Measurements from ENCODE around the gene SLC38A5. TPM values are rescaled to one million over a fixed set of nuclear protein-coding genes. Genes with fewer than 3 reads are reported as not detected.

The SLC38A5 gene
- total and polyA plus RNA-seq, 9 of the 15 experiments (the other 6 are each of a cell fraction or from before 2014, with no cell fraction given) = 9.3 to 228 (median 142) TPM

DNA sequence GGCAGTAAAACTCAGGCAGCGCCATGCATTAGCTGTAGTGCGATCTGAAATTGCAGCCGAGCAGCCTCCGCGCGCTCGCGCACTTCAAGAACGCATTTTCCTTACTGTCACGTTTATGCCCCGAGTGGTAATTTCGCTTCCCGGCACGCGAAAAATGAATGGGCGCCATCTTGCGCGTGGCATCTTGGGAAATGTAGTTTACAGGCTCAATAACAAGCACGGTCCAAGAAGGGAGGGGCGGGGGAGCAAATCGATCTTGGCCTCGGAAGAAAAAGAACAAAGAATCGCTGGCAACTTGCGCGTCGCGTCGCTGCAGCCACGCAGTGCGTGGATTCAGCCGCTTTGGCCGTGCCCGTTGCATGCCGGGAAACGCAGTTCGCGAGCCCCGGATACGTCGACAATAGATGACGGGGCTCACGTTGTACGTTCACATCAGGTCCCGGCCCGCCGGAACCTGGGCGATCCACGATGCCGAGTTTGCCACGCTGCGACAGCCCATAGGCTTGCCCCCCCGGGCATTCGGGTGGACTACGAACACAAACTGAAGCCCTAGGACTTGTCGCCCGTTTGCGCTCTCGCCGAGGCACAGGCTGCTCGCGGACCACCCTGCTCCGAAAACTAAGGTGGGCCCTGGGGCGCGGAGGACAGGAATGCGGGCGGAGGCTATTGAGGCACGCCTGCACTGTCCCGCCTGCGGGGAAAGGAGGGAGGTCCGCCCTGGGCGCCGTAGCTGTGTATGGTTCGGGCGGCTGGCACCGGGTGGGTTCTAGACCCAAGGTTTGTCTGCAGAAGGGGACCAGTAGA, 5.9 kb upstream of the SLC38A5 start, which contains the start of gene FTSJ1 (continued):
- TF ChIP-seq, protein P1, sequence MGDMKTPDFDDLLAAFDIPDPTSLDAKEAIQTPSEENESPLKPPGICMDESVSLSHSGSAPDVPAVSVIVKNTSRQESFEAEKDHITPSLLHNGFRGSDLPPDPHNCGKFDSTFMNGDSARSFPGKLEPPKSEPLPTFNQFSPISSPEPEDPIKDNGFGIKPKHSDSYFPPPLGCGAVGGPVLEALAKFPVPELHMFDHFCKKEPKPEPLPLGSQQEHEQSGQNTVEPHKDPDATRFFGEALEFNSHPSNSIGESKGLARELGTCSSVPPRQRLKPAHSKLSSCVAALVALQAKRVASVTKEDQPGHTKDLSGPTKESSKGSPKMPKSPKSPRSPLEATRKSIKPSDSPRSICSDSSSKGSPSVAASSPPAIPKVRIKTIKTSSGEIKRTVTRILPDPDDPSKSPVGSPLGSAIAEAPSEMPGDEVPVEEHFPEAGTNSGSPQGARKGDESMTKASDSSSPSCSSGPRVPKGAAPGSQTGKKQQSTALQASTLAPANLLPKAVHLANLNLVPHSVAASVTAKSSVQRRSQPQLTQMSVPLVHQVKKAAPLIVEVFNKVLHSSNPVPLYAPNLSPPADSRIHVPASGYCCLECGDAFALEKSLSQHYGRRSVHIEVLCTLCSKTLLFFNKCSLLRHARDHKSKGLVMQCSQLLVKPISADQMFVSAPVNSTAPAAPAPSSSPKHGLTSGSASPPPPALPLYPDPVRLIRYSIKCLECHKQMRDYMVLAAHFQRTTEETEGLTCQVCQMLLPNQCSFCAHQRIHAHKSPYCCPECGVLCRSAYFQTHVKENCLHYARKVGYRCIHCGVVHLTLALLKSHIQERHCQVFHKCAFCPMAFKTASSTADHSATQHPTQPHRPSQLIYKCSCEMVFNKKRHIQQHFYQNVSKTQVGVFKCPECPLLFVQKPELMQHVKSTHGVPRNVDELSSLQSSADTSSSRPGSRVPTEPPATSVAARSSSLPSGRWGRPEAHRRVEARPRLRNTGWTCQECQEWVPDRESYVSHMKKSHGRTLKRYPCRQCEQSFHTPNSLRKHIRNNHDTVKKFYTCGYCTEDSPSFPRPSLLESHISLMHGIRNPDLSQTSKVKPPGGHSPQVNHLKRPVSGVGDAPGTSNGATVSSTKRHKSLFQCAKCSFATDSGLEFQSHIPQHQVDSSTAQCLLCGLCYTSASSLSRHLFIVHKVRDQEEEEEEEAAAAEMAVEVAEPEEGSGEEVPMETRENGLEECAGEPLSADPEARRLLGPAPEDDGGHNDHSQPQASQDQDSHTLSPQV (IDR thresholded peaks at IDR 0.05) = no peak
- TF ChIP-seq ETV6 (IDR thresholded peaks at IDR 0.05; ENCODE audit: borderline replicate concordance in 1 of 2, low read depth in 2 of 2, low read length in 1 of 2) (no peak), ETV6 (CRISPR knock-in tag; IDR thresholded peaks at IDR 0.05; ENCODE audit: borderline replicate concordance) (no peak), C11orf30 (IDR thresholded peaks at IDR 0.05; ENCODE audit: low read depth) (peak; percentile 82), RBM14 (IDR thresholded peaks at IDR 0.05; ENCODE audit: borderline replicate concordance, insufficient read depth, low read depth, low read length) (no peak), NEUROD1 (IDR thresholded peaks at IDR 0.05; ENCODE audit: borderline replicate concordance, low read depth, low read length, partially characterized antibody) (no peak), HDAC6 (IDR thresholded peaks at IDR 0.05; ENCODE audit: low read depth, low read length) (no peak), CSDE1 (IDR thresholded peaks at IDR 0.05) (peak in 1 of 2 experiments; percentile 27; a peak in 1 of 4 replicates), SREBF2 (CRISPR knock-in tag; IDR thresholded peaks at IDR 0.05) (no peak), BRCA1 (IDR thresholded peaks at IDR 0.05) (no peak), BRCA1 (CRISPR knock-in tag; IDR thresholded peaks at IDR 0.05) (no peak), TAF7 (tag; IDR thresholded peaks at IDR 0.05) (no peak), RBM39 (optimal IDR thresholded peaks at IDR 0.05; ENCODE audit: low read depth, low read length) (no peak)
- TF ChIP-seq, protein P2, sequence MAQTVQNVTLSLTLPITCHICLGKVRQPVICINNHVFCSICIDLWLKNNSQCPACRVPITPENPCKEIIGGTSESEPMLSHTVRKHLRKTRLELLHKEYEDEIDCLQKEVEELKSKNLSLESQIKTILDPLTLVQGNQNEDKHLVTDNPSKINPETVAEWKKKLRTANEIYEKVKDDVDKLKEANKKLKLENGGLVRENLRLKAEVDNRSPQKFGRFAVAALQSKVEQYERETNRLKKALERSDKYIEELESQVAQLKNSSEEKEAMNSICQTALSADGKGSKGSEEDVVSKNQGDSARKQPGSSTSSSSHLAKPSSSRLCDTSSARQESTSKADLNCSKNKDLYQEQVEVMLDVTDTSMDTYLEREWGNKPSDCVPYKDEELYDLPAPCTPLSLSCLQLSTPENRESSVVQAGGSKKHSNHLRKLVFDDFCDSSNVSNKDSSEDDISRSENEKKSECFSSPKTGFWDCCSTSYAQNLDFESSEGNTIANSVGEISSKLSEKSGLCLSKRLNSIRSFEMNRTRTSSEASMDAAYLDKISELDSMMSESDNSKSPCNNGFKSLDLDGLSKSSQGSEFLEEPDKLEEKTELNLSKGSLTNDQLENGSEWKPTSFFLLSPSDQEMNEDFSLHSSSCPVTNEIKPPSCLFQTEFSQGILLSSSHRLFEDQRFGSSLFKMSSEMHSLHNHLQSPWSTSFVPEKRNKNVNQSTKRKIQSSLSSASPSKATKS (CRISPR knock-in tag; IDR thresholded peaks at IDR 0.05) = no peak
- TF ChIP-seq, protein P3, sequence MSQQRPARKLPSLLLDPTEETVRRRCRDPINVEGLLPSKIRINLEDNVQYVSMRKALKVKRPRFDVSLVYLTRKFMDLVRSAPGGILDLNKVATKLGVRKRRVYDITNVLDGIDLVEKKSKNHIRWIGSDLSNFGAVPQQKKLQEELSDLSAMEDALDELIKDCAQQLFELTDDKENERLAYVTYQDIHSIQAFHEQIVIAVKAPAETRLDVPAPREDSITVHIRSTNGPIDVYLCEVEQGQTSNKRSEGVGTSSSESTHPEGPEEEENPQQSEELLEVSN (IDR thresholded peaks at IDR 0.05; ENCODE audit: borderline replicate concordance in 1 of 2, extremely low read depth in 1 of 2, insufficient read depth in 1 of 2, insufficient read length in 1 of 2, low read depth in 1 of 2, low read length in 1 of 2, poor library complexity in 1 of 2, severe bottlenecking in 1 of 2) = peak; percentile 63 to 84
- TF ChIP-seq, protein P4, sequence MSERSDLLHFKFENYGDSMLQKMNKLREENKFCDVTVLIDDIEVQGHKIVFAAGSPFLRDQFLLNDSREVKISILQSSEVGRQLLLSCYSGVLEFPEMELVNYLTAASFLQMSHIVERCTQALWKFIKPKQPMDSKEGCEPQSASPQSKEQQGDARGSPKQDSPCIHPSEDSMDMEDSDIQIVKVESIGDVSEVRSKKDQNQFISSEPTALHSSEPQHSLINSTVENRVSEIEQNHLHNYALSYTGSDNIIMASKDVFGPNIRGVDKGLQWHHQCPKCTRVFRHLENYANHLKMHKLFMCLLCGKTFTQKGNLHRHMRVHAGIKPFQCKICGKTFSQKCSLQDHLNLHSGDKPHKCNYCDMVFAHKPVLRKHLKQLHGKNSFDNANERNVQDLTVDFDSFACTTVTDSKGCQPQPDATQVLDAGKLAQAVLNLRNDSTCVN (CRISPR knock-in tag; IDR thresholded peaks at IDR 0.05) = no peak
- TF ChIP-seq, protein P5, sequence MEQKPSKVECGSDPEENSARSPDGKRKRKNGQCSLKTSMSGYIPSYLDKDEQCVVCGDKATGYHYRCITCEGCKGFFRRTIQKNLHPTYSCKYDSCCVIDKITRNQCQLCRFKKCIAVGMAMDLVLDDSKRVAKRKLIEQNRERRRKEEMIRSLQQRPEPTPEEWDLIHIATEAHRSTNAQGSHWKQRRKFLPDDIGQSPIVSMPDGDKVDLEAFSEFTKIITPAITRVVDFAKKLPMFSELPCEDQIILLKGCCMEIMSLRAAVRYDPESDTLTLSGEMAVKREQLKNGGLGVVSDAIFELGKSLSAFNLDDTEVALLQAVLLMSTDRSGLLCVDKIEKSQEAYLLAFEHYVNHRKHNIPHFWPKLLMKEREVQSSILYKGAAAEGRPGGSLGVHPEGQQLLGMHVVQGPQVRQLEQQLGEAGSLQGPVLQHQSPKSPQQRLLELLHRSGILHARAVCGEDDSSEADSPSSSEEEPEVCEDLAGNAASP (IDR thresholded peaks at IDR 0.05) = no peak

Data from K562 (cell line).